NCI-H526 treated with DMSO at 0.1 percent for 48 hours (cell line): ENCODE measurements around the gene NPC1.
"Not testable (repeated sequence)": the region's sequence is repeated elsewhere in the genome, so short reads cannot be mapped to it uniquely, and the experiment has no call there.

Experiments
- DNase-seq: peaks from one replicate; lab custom pipeline; 2025; lab: John Stamatoyannopoulos, UW

Gene NPC1

GRCh38 chr18:23575309-23575651, 11.0 kb downstream of the NPC1 start:
- DNase-seq: no peak

GRCh38 chr18:23574611-23575308, 11.5 kb downstream of the NPC1 start:
- DNase-seq: no peak

DNA sequence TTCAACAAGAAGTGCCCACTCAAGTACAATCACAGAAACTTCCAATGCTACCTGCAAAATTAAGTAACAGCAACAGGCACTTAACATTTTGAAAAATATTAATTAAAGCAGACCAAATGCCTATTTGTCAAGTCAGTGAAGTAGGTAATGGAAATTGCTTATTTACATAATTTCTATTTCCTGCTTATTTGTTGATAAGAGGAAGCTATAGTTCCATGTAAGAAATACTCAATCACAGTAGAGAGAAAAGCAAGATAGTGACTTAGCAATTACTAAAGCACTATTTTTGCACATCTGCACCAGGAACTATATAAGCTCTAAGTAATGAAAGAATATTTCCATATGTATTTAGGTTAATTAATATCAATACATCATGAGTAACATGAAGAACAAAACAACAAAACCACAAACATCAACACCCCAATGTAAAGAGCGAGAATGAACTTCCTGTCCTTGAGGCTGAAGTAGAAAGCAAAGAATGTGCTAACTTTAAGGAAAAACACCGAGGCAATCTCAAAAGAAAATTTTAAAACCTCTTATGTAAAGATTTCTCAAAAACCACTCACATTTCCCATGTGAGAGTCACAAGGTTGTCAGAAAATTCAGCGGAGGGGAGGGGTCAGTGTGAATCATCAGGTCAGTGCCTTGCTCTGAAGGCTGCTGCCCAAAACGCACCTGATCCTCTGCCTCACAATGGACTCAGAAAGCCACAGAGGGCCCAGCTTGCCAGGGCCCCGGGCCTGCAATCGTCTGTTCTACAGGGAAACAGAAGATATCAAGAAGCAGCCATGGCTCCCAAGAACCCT, 12.5 kb downstream of the NPC1 start:
- DNase-seq: no peak

GRCh38 chr18:23573020-23573419, 13.3 kb downstream of the NPC1 start:
- DNase-seq: no peak

- no peak for DNase-seq
These were observed 13.7 kb downstream of the NPC1 start for GRCh38 chr18:23572570-23572969.

- no peak for DNase-seq
These were observed 14.3 kb downstream of the NPC1 start for GRCh38 chr18:23572012-23572411.

GRCh38 chr18:23570912-23571504, 15.3 kb downstream of the NPC1 start:
- DNase-seq: no peak

GRCh38 chr18:23569299-23570063, 16.8 kb downstream of the NPC1 start:
- DNase-seq: no peak

DNA sequence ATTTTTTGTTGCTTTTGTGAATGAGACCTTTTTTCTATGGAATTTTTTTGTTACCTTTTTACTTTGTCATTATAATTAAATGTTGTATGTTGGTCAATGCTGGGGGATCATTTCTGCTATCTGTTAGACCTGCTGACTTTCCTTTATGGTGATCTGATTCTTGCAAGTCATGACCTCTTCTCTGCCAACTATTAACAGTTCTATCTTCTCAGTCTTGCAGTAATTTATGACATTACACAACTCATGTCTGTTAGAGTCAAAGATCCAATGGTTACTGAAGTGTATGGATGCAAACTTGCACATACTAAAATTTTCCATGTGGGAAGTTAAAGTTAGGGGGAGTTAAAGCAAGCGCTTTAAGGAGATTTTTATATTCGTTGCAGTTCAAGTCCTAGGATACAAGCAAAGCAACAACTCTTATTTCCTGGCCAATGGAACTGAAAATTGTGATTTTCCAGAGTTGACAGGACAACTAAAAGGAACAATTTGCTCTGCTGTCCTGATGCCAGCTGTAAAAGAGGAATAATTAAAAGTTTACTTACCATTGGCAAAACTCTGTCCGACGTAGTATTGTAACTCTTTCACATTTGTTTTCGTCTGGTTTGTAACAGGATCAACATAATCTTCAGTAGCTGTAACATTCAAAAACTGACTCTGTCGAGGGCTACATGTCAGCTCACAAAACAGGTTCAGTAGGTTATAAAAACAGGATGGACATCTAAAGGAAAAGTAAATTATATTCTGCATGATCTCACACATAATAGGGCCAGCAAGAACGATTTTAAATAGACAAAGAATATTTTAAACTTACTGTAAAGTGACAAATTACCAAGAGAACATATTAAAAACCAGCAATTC, 17.8 kb downstream of the NPC1 start:
- DNase-seq: no peak

DNA sequence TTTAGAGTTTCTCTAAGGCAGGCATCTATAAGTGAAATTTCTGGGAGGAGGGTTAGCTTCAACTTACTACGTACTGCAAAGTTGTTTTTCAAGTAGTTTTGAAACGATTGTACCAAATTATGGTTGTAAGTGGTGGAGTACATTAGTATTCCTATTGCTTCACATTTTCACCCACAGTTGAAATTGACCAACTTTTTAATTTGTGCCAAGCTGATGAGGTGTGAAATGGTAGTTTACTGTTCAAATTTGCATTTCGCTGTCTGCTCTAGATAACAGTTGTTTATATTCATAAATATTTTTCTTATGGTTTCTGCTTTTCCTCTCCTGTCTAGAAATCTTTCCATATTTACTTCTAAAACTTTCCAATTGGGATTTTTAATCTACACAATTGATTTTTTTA, 18.6 kb downstream of the NPC1 start:
- DNase-seq: no peak

GRCh38 chr18:23565916-23566547, 20.3 kb downstream of the NPC1 start:
- no peak for DNase-seq

- no peak for DNase-seq
These were observed 22.8 kb downstream of the NPC1 start for GRCh38 chr18:23563377-23564043.

DNA sequence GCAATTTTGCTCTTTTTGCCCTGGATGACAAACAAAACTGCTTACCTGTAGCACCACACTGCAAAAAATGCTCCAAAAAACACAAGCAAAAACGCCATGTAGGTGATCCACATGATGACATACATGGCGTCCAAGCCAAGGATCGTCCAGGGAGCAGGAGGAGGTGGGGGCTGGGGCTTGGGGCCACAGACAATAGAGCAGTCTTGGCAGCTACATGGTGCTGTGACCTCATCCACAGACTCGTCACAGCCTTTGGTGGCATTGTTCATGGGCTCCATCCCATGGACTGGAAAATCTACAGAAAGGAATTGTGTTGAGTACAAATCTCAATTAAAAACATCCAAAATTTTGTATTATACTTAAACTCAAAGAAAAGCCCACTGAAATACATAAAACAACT, 26.1 kb downstream of the NPC1 start:
- no peak for DNase-seq

DNA sequence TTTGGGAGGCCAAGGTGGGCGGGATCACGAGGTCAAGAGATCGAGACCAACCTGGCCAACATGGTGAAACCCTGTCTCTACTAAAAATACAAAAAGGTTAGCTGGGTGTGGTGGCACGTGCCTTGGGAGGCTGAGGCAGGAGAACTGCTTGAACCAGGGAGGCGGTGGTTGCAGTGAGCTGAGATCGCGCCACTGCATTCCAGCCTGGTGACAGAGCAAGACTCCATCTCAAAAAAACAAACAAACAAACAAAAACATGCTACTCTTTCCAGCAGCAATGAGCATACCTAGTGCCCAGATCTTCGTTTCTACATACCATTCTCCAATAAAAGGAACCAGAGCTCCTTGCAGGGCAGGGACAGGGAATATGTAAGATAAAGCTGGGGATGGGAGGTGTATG, 28.8 kb downstream of the NPC1 start:
- not testable (repeated sequence) for DNase-seq

- no peak for DNase-seq
These were observed 30.0 kb downstream of the NPC1 start for GRCh38 chr18:23556145-23556780.

- DNase-seq: no peak
These were observed 32.4 kb downstream of the NPC1 start for GRCh38 chr18:23553887-23554286.

DNA sequence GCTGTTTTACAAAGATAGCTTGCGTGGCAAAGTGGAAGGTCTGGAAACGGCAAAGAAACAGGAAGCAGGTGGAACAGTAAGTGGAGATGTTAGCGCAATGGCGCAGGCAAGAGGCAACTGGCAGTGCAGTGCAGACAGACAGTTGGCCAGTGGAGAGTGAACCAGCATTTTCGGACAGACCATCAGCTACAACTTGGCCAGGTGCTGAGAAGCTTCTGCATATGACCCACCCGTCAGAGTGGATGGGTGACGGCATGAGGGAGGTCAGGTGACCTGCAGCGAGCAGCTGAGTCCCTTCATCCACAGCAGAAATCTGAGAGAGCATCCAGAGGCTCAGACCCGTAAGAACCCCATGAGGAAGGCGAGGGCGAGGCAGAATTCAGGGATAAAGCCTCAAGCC, 33.8 kb downstream of the NPC1 start:
- no peak for DNase-seq

DNA sequence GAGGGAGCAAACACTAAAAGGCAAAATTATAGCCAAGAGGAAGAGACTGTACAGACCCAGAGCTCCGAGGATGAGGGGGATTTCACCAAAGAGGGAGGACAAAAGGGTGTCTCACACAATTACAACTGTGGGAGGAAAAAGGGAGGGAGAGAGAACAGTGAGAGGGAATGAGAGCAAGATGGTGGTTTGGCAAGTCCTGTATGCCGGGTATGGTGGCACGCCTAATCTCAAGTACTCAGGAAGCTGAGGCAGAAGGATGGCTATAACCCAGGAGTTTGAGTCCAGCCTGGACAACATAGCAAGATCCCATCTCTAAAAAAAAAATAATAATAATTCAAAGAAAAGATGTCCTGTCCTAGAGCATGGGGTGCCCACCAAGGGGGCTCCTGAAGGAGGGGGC, 34.3 kb downstream of the NPC1 start:
- DNase-seq: no peak

DNA sequence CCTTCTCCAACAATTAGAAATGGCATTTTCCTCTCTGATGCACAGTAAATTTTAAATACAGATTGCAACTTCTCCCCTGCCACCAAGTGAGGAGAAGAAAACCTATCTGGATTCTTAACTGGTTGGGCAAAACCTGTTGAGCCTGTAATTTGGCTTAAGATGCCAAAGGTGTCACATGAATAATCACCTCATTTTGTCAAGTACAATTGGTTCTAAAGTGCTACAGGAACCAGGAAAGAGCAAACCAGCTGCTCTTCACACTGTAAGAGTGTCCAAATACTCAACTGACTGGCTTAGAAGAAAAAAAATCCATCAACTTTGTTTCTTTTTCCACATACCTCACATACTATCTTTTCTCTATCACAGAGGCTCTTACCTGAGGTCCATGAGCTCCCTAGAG, 35.4 kb downstream of the NPC1 start:
- DNase-seq: no peak

GRCh38 chr18:23548719-23549118, 37.6 kb downstream of the NPC1 start:
- DNase-seq: no peak
